Keratinocyte (primary cell): ENCODE measurements around the gene MTUS2. TPM values are rescaled to one million over a fixed set of nuclear protein-coding genes. Genes with fewer than 3 reads are reported as not detected.

Experiments used
- DNase-seq: peaks from one replicate; pipeline ENCODE4 v3.0.0-alpha.2; 2011; ENCODE audit warnings: low read depth, missing footprints, low spot score
- FAIRE-seq: peaks from 2 replicates; lab custom pipeline; 2011; peaks lifted over from hg19 to GRCh38; lab: Jason Lieb, UNC
- H2AFZ ChIP-seq: 2 replicates; pipeline ENCODE4 v1.6.0; 2012; ENCODE audit warnings: low read length, control low read depth, inconsistent platforms; ENCODE audit not compliant: control insufficient read depth
- H3K27ac ChIP-seq: 2 replicates; pipeline ENCODE4 v1.5.1; 2011; ENCODE audit warnings: low read length; ENCODE audit not compliant: control insufficient read depth, insufficient read depth
- H3K27me3 ChIP-seq: 3 replicates; pipeline ENCODE4 v1.6.0; 2011; ENCODE audit warnings: low read length; ENCODE audit not compliant: control insufficient read depth, insufficient read depth; ENCODE audit errors: extremely low read depth
- H3K36me3 ChIP-seq, 2 experiments: 2 replicates in 1 of 2; 3 replicates in 1 of 2; pipeline ENCODE4 v1.5.1; 2011; ENCODE audit warnings: low read length in 2 of 2, mild to moderate bottlenecking in 1 of 2; ENCODE audit not compliant: control insufficient read depth in 2 of 2, insufficient read depth in 2 of 2; ENCODE audit errors: extremely low read depth in 1 of 2
- H3K4me1 ChIP-seq: 3 replicates; pipeline ENCODE4 v1.5.1; 2011; ENCODE audit warnings: low read length; ENCODE audit not compliant: control insufficient read depth, insufficient read depth; ENCODE audit errors: extremely low read depth
- H3K4me2 ChIP-seq: 3 replicates; pipeline ENCODE4 v1.6.0; 2011; ENCODE audit warnings: low read depth, low read length; ENCODE audit not compliant: control insufficient read depth, insufficient read depth; ENCODE audit errors: extremely low read depth
- H3K4me3 ChIP-seq, 3 experiments: fragments of 200-600 bp in 1 of 3; sonication (generic) in 1 of 3; 2 replicates in 2 of 3; 3 replicates in 1 of 3; pipeline ENCODE4 v1.5.1; 2011 to 2016; ENCODE audit warnings: low read length in 3 of 3, mild to moderate bottlenecking in 3 of 3, control low read depth in 2 of 3, inconsistent platforms in 1 of 3, low read depth in 1 of 3, mixed read lengths in 1 of 3, mixed run types in 1 of 3, moderate library complexity in 1 of 3; ENCODE audit not compliant: control insufficient read depth in 2 of 3, insufficient read depth in 2 of 3; ENCODE audit errors: extremely low read depth in 1 of 3
- H3K79me2 ChIP-seq: 2 replicates; pipeline ENCODE4 v1.6.0; 2012; ENCODE audit warnings: low read length; ENCODE audit not compliant: control insufficient read depth, insufficient read depth
- H3K9ac ChIP-seq: 3 replicates; pipeline ENCODE4 v1.6.0; 2011; ENCODE audit warnings: low read length; ENCODE audit not compliant: control insufficient read depth, insufficient read depth; ENCODE audit errors: extremely low read depth
- H3K9me1 ChIP-seq: 3 replicates; pipeline ENCODE4 v1.6.0; 2011; ENCODE audit warnings: low read length; ENCODE audit not compliant: control insufficient read depth, insufficient read depth; ENCODE audit errors: extremely low read depth
- H3K9me3 ChIP-seq: 2 replicates; pipeline ENCODE4 v1.5.1; 2012; ENCODE audit warnings: low read depth, low read length; ENCODE audit not compliant: control insufficient read depth
- H4K20me1 ChIP-seq: 3 replicates; pipeline ENCODE4 v1.6.0; 2011; ENCODE audit warnings: low read length; ENCODE audit not compliant: control insufficient read depth, insufficient read depth; ENCODE audit errors: extremely low read depth
- EZH2 ChIP-seq: IDR thresholded peaks from one replicate; pipeline ENCODE4 v1.6.1; 2012; ENCODE audit warnings: inconsistent platforms, mild to moderate bottlenecking, low read length, moderate library complexity
- dilution Hi-C: fragments of 300-500 bp; cut with MboI; formaldehyde crosslinking; loops from one replicate; pipeline ENCODE4 v1.7.0; 2020; ENCODE audit warnings: low sequenced_read_pairs; ENCODE audit not compliant: extremely low pct_ligation_motif_present
- polyA plus RNA-seq, 5 experiments: library from polyadenylated mRNA; depleted of rRNA in 3 of 5; stranded (reverse) in 3 of 5; stranded (forward) in 1 of 5; unstranded in 1 of 5; fragments of >200 nt; gene quantifications; 1 replicate in 1 of 5; 2 replicates in 3 of 5; 3 replicates in 1 of 5; pipeline versions ENCODE4 v1.2.1 to v1.2.3, GENCODE V29; 2011 to 2012; ENCODE audit warnings: missing spikeins in 2 of 5, low read depth in 1 of 5, low replicate concordance in 1 of 5
- TF ChIP-seq, protein P1 (sequence below), 3 experiments: IDR thresholded peaks in 1 of 3; conservative IDR thresholded peaks in 1 of 3; optimal IDR thresholded peaks in 1 of 3; 2 replicates in 2 of 3; 3 replicates in 1 of 3; pipeline versions ENCODE3 to v1.5.1; 2011; ENCODE audit warnings: low read length in 3 of 3, mild to moderate bottlenecking in 3 of 3, moderate library complexity in 2 of 3, control low read depth in 1 of 3, inconsistent platforms in 1 of 3; ENCODE audit not compliant: insufficient read depth in 2 of 3; ENCODE audit errors: extremely low read depth in 1 of 3

MTUS2 gene
- polyA plus RNA-seq, 1 donor (not counting 4 experiments of a cell fraction or from before 2014, with no cell fraction given) = 0.17 TPM

DNA sequence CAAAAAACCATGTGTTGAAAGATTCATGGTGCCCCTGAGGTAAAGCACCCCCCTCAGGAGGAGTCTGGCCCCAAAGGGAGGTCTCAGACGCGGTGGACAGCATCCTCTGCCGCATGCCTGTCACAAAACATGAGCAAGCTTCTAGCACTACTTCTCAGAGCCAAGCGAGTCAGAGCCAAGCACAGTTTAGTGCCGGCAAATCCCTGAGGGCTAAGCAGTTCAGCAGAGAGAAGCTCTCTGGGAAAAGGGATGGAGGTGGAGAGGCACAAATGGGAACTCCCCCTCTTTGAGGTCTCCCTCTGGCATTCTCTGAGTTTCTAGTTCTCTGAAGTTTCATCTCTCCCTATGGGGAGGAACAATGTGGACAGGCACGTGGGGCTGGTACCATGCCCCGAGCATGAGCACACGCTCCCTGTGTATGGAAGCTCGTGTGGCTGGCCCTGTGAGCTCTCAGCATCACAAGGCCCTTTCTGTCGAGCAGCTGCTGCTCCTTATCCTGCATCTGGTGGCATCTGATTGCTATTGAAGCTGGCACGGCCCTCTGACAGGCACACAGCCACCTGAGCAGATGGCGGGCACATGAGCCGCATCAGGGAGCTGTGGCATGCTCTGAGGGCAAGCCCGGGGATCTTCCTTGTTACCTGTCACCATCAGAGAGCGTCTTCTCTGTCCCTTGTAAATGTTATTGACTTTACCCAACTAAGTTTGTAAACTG is 450.3 kb downstream of the MTUS2 start:
- Histone ChIP-seq H3K27me3 (no peaks in the 10 kb centered on the region), H3K36me3 (no peaks in the 10 kb centered on the region), H3K9me3 (no peaks in the 10 kb centered on the region), H3K4me2 (no peak overlapping the region), H3K4me3 (no peak overlapping the region), H3K9ac (no peak overlapping the region), H2AFZ (no peak overlapping the region), H3K4me1 (no peaks in the 10 kb centered on the region), H3K9me1 (no peaks in the 10 kb centered on the region), H3K79me2 (no peaks in the 10 kb centered on the region), H3K27ac (no peak overlapping the region), H4K20me1 (no peaks in the 10 kb centered on the region)
- dilution Hi-C loops = no loop called here
- FAIRE-seq (no peak), DNase-seq (no peak)
- no peak for TF ChIP-seq EZH2
- TF ChIP-seq, protein P1, sequence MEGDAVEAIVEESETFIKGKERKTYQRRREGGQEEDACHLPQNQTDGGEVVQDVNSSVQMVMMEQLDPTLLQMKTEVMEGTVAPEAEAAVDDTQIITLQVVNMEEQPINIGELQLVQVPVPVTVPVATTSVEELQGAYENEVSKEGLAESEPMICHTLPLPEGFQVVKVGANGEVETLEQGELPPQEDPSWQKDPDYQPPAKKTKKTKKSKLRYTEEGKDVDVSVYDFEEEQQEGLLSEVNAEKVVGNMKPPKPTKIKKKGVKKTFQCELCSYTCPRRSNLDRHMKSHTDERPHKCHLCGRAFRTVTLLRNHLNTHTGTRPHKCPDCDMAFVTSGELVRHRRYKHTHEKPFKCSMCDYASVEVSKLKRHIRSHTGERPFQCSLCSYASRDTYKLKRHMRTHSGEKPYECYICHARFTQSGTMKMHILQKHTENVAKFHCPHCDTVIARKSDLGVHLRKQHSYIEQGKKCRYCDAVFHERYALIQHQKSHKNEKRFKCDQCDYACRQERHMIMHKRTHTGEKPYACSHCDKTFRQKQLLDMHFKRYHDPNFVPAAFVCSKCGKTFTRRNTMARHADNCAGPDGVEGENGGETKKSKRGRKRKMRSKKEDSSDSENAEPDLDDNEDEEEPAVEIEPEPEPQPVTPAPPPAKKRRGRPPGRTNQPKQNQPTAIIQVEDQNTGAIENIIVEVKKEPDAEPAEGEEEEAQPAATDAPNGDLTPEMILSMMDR (optimal IDR thresholded peaks at IDR 0.05 in 1 of 3, IDR thresholded peaks at IDR 0.05 in 1 of 3, conservative IDR thresholded peaks at IDR 0.05 in 1 of 3; ENCODE audit: extremely low read depth in 1 of 3, insufficient read depth in 2 of 3, low read length in 3 of 3) = no peak

- no peak overlapping the region for H2AFZ ChIP-seq
- no peak overlapping the region for H3K9ac ChIP-seq
- no peaks in the 10 kb centered on the region for H3K27me3 ChIP-seq
- no peak for TF ChIP-seq EZH2
- TF ChIP-seq, protein P1 (optimal IDR thresholded peaks at IDR 0.05 in 1 of 3, IDR thresholded peaks at IDR 0.05 in 1 of 3, conservative IDR thresholded peaks at IDR 0.05 in 1 of 3; ENCODE audit: extremely low read depth in 1 of 3, insufficient read depth in 2 of 3, low read length in 3 of 3) = no peak
- no peaks in the 10 kb centered on the region for H4K20me1 ChIP-seq
- H3K4me1 ChIP-seq = no peaks in the 10 kb centered on the region
- no peaks in the 10 kb centered on the region for H3K9me3 ChIP-seq
- no peaks in the 10 kb centered on the region for H3K79me2 ChIP-seq
- no peaks in the 10 kb centered on the region for H3K36me3 ChIP-seq
- H3K4me3 ChIP-seq = no peak overlapping the region
- H3K9me1 ChIP-seq = no peaks in the 10 kb centered on the region
- H3K27ac ChIP-seq = no peak overlapping the region
- DNase-seq (no peak), FAIRE-seq (no peak)
- dilution Hi-C loops = no loop called here
- H3K4me2 ChIP-seq = no peak overlapping the region
Observed at GRCh38 chr13:29271606-29272005, 451.5 kb downstream of the MTUS2 start.
